ENCODE measurements around the gene BPHL.

Gene BPHL

DNA sequence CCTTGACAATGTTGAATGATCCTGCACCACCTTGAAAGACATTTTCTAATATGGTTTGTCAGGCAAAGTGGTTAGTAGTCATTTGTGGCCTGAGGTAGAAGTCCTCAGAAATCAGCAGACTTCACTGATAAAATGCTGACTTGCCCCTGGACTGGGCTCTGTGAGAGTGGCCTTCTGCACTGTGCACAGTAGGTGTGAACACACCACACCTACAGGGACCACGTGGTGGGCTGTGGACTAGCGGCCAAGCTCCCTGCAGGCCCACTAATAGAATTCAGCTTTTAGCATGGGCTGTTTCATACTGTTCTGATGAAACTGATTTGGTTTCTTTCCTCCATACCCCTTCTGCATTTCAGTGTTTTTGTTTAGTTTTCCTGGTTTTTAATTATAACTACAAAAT, 7.3 kb downstream of the BPHL start:
- no peak overlapping the region for H3K4me2 ChIP-seq (ENCODE audit: low read length)
- no peak overlapping the region for H2AFZ ChIP-seq (ENCODE audit: low read depth, low read length)
- peaks cover 7% of the 10 kb centered on the region for H3K4me1 ChIP-seq (ENCODE audit: low read length)
- H3K27me3 ChIP-seq (ENCODE audit: low read depth, low read length) = no peaks in the 10 kb centered on the region
- H4K20me1 ChIP-seq (ENCODE audit: insufficient read depth, low read length) = no peaks in the 10 kb centered on the region
- no peak for TF ChIP-seq EZH2phosphoT487 (IDR thresholded peaks at IDR 0.05; ENCODE audit: low read depth)
- TF ChIP-seq, protein P1, sequence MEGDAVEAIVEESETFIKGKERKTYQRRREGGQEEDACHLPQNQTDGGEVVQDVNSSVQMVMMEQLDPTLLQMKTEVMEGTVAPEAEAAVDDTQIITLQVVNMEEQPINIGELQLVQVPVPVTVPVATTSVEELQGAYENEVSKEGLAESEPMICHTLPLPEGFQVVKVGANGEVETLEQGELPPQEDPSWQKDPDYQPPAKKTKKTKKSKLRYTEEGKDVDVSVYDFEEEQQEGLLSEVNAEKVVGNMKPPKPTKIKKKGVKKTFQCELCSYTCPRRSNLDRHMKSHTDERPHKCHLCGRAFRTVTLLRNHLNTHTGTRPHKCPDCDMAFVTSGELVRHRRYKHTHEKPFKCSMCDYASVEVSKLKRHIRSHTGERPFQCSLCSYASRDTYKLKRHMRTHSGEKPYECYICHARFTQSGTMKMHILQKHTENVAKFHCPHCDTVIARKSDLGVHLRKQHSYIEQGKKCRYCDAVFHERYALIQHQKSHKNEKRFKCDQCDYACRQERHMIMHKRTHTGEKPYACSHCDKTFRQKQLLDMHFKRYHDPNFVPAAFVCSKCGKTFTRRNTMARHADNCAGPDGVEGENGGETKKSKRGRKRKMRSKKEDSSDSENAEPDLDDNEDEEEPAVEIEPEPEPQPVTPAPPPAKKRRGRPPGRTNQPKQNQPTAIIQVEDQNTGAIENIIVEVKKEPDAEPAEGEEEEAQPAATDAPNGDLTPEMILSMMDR (IDR thresholded peaks at IDR 0.05; ENCODE audit: low read depth, low read length) = no peak
- no peak overlapping the region for H3K4me3 ChIP-seq (ENCODE audit: low read length)
- H3K36me3 ChIP-seq (replicated peaks; ENCODE audit: low read depth, low read length) = no peaks in the 10 kb centered on the region
- H3K27ac ChIP-seq (ENCODE audit: low read length) = no peak overlapping the region
- no peaks in the 10 kb centered on the region for H3K79me2 ChIP-seq (ENCODE audit: low read length)
- H3K9me3 ChIP-seq (ENCODE audit: insufficient read depth, low read length) = no peaks in the 10 kb centered on the region
- no peak overlapping the region for H3K9ac ChIP-seq (ENCODE audit: low read length)

GRCh38 chr6:3128356-3129108, 10.0 kb downstream of the BPHL start:
- no peaks in the 10 kb centered on the region for H3K27me3 ChIP-seq (ENCODE audit: low read depth, low read length)
- no peak overlapping the region for H3K9ac ChIP-seq (ENCODE audit: low read length)
- H3K27ac ChIP-seq (ENCODE audit: low read length) = no peak overlapping the region
- no peak for TF ChIP-seq EZH2phosphoT487 (IDR thresholded peaks at IDR 0.05; ENCODE audit: low read depth)
- TF ChIP-seq, protein P1 (IDR thresholded peaks at IDR 0.05; ENCODE audit: low read depth, low read length) = no peak
- H3K4me3 ChIP-seq (ENCODE audit: low read length) = no peak overlapping the region
- H4K20me1 ChIP-seq (ENCODE audit: insufficient read depth, low read length) = no peaks in the 10 kb centered on the region
- H3K4me2 ChIP-seq (ENCODE audit: low read length) = no peak overlapping the region
- no peak overlapping the region for H2AFZ ChIP-seq (ENCODE audit: low read depth, low read length)
- peaks cover 7% of the 10 kb centered on the region for H3K4me1 ChIP-seq (ENCODE audit: low read length)
- no peaks in the 10 kb centered on the region for H3K36me3 ChIP-seq (replicated peaks; ENCODE audit: low read depth, low read length)
- no peaks in the 10 kb centered on the region for H3K9me3 ChIP-seq (ENCODE audit: insufficient read depth, low read length)
- no peaks in the 10 kb centered on the region for H3K79me2 ChIP-seq (ENCODE audit: low read length)

- H3K79me2 ChIP-seq (ENCODE audit: low read length) = no peaks in the 10 kb centered on the region
Measured at GRCh38 chr6:3131695-3132094, 13.2 kb downstream of the BPHL start.

GRCh38 chr6:3133515-3133914, 15.0 kb downstream of the BPHL start:
- Histone ChIP-seq H3K79me2 (ENCODE audit: low read length) (no peaks in the 10 kb centered on the region), H4K20me1 (ENCODE audit: insufficient read depth, low read length) (no peaks in the 10 kb centered on the region), H3K27ac (ENCODE audit: low read length) (no peak overlapping the region), H3K4me3 (ENCODE audit: low read length) (no peak overlapping the region), H3K36me3 (replicated peaks; ENCODE audit: low read depth, low read length) (no peaks in the 10 kb centered on the region), H3K27me3 (ENCODE audit: low read depth, low read length) (no peaks in the 10 kb centered on the region), H3K4me2 (ENCODE audit: low read length) (no peak overlapping the region), H2AFZ (ENCODE audit: low read depth, low read length) (no peak overlapping the region), H3K4me1 (ENCODE audit: low read length) (peaks cover 1% of the 10 kb centered on the region), H3K9me3 (ENCODE audit: insufficient read depth, low read length) (no peaks in the 10 kb centered on the region), H3K9ac (ENCODE audit: low read length) (no peak overlapping the region)
- TF ChIP-seq, protein P1 (IDR thresholded peaks at IDR 0.05; ENCODE audit: low read depth, low read length) = no peak

More at GRCh38 chr6:3131695-3132094, 13.2 kb downstream of the BPHL start:
- TF ChIP-seq, protein P1 (IDR thresholded peaks at IDR 0.05; ENCODE audit: low read depth, low read length) = no peak
- no peak for TF ChIP-seq EZH2phosphoT487 (IDR thresholded peaks at IDR 0.05; ENCODE audit: low read depth)
- no peaks in the 10 kb centered on the region for H3K9me3 ChIP-seq (ENCODE audit: insufficient read depth, low read length)
- no peaks in the 10 kb centered on the region for H4K20me1 ChIP-seq (ENCODE audit: insufficient read depth, low read length)
- H3K36me3 ChIP-seq (replicated peaks; ENCODE audit: low read depth, low read length) = no peaks in the 10 kb centered on the region
- no peak overlapping the region for H3K4me2 ChIP-seq (ENCODE audit: low read length)
- no peak overlapping the region for H3K9ac ChIP-seq (ENCODE audit: low read length)
- H3K27ac ChIP-seq (ENCODE audit: low read length) = no peak overlapping the region
- no peak overlapping the region for H3K4me3 ChIP-seq (ENCODE audit: low read length)
- no peak overlapping the region for H2AFZ ChIP-seq (ENCODE audit: low read depth, low read length)
- H3K27me3 ChIP-seq (ENCODE audit: low read depth, low read length) = no peaks in the 10 kb centered on the region
- H3K4me1 ChIP-seq (ENCODE audit: low read length) = peaks cover 7% of the 10 kb centered on the region
